ENCODE results near the gene SLC38A11. TPM values are rescaled to one million over a fixed set of nuclear protein-coding genes. Genes with fewer than 3 reads are reported as not detected.

The SLC38A11 gene
- total RNA-seq, 1 experiment from 2014 or later, result not detected

DNA sequence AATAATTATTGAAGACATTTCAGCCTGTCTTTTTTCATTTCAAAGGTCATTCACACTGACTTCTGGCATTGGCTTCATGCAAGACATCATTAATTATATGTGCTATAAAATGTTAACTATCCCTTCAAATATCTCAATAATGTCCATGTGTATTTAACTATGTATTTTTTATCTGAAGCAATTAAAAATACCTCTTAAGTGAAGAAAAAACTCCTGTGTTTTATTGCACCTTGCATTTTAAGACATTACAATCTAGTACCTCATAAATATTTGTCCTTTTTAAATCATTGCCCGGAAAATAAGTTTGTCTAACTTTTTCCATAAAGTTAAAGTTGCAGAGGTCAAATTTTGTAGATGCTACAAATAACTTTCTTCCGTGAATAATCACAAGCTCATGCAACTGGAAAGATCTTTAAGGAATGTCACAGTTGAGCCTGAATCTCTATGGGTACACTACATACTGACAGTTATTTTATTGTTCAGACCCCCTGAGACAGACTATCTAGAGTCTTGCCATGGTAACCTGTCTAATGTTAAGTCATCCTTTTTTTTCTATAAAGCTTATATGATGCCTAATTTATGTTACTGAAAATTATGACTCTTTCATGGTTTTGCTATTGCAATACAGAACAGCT lies 75.3 kb downstream of the SLC38A11 start:
- TF ChIP-seq, protein P1, sequence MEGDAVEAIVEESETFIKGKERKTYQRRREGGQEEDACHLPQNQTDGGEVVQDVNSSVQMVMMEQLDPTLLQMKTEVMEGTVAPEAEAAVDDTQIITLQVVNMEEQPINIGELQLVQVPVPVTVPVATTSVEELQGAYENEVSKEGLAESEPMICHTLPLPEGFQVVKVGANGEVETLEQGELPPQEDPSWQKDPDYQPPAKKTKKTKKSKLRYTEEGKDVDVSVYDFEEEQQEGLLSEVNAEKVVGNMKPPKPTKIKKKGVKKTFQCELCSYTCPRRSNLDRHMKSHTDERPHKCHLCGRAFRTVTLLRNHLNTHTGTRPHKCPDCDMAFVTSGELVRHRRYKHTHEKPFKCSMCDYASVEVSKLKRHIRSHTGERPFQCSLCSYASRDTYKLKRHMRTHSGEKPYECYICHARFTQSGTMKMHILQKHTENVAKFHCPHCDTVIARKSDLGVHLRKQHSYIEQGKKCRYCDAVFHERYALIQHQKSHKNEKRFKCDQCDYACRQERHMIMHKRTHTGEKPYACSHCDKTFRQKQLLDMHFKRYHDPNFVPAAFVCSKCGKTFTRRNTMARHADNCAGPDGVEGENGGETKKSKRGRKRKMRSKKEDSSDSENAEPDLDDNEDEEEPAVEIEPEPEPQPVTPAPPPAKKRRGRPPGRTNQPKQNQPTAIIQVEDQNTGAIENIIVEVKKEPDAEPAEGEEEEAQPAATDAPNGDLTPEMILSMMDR (IDR thresholded peaks at IDR 0.05; ENCODE audit: unreplicated experiment), result no peak
- H3K4me3 Mint-ChIP-seq (ENCODE audit: unreplicated experiment), result no peak overlapping the region
- intact Hi-C loops (cut with micrococcal nuclease), result no loop called here
- CTCF ChIA-PET, result no interaction called here
- no TSS peak for BruUV-seq (replicated peaks)
- H3K4me1 Mint-ChIP-seq (ENCODE audit: insufficient read depth, unreplicated experiment), result no peaks in the 10 kb centered on the region
- peaks cover 5% of the 10 kb centered on the region for H3K36me3 Mint-ChIP-seq (ENCODE audit: insufficient read depth, unreplicated experiment)
- DNase-seq (ENCODE audit: unreplicated experiment), result no peak
- POLR2A ChIA-PET, result interaction anchor here (1.7 to 2.0 kb wide), 2 partner anchors 21 to 32 kb away, joined by 4 to 5 read pairs; no protein-coding TSS in a partner anchor
- no peaks in the 10 kb centered on the region for H3K9me3 Mint-ChIP-seq (ENCODE audit: unreplicated experiment)
- no peaks in the 10 kb centered on the region for H3K27me3 Mint-ChIP-seq (ENCODE audit: insufficient read depth, unreplicated experiment)
- no peak overlapping the region for H3K27ac Mint-ChIP-seq (ENCODE audit: low read depth, unreplicated experiment)

DNA sequence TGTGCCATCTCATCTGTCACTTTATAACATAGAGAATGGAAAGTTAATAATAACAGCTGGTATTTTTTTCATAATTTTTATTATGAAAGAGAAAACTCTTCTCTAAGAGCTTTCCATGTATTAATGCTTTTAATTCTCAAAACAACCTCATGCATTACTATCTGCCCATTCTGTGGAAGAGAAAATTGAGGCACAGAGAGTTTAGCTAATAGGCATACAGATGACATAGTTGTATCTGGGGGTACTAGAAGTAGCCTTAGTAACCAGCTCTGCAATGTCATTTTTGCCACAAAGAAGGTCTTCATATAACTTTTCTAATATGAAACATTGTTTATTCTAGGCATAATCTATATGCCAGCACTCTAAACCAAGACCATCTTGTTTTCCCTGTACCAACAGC lies 77.4 kb downstream of the SLC38A11 start:
- Mint-ChIP-seq H3K4me1 (ENCODE audit: insufficient read depth, unreplicated experiment) (peaks cover 6% of the 10 kb centered on the region), H3K4me3 (ENCODE audit: unreplicated experiment) (no peak overlapping the region), H3K36me3 (ENCODE audit: insufficient read depth, unreplicated experiment) (peaks cover 5% of the 10 kb centered on the region), H3K9me3 (ENCODE audit: unreplicated experiment) (peaks cover 7% of the 10 kb centered on the region), H3K27me3 (ENCODE audit: insufficient read depth, unreplicated experiment) (no peaks in the 10 kb centered on the region), H3K27ac (ENCODE audit: low read depth, unreplicated experiment) (no peak overlapping the region)
- intact Hi-C loops (cut with micrococcal nuclease), result no loop called here
- ChIA-PET POLR2A (interaction anchor here (0.6 to 1.0 kb wide), 3 partner anchors 10 to 41 kb away, joined by 3 to 4 read pairs (median 4); no protein-coding TSS in a partner anchor), CTCF (interaction anchor here (0.8 to 1.7 kb wide), 3 partner anchors 18 to 36 kb away, joined by 3 to 4 read pairs (median 3); partner anchors contain the start of gene COBLL1)
- no peak for DNase-seq (ENCODE audit: unreplicated experiment)
- no TSS peak for BruUV-seq (replicated peaks)
- TF ChIP-seq, protein P1 (IDR thresholded peaks at IDR 0.05; ENCODE audit: unreplicated experiment), result no peak

DNA sequence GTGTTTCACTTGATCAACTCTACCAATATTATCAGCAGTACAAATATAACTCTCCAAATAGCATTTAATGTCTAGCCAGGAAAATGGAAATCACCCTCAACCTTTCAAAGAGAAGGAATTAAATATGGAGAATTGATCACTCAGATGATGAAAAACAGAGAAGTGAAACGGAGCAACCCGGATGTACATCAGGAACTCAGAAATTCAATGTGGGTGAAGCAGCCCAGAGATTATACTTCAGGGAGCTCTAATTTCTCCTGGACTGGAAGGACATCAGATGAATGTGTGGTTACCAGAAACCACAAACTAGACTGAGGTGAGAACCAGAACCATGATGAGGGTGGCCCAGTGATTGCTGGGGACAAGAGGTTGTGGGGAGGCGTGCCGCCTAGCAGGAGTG lies 78.2 kb downstream of the SLC38A11 start:
- TF ChIP-seq, protein P1 (IDR thresholded peaks at IDR 0.05; ENCODE audit: unreplicated experiment), result no peak
- Mint-ChIP-seq H3K36me3 (ENCODE audit: insufficient read depth, unreplicated experiment) (peaks cover 5% of the 10 kb centered on the region), H3K27ac (ENCODE audit: low read depth, unreplicated experiment) (no peak overlapping the region), H3K4me1 (ENCODE audit: insufficient read depth, unreplicated experiment) (peaks cover 6% of the 10 kb centered on the region), H3K4me3 (ENCODE audit: unreplicated experiment) (no peak overlapping the region), H3K9me3 (ENCODE audit: unreplicated experiment) (peaks cover 7% of the 10 kb centered on the region), H3K27me3 (ENCODE audit: insufficient read depth, unreplicated experiment) (no peaks in the 10 kb centered on the region)
- ChIA-PET POLR2A (no interaction called here), CTCF (interaction anchor here (1.0 to 1.7 kb wide), 3 partner anchors 10 to 18 kb away, joined by 3 to 4 read pairs (median 3); no protein-coding TSS in a partner anchor)
- BruUV-seq (replicated peaks), result no TSS peak
- no peak for DNase-seq (ENCODE audit: unreplicated experiment)
- intact Hi-C loops (cut with micrococcal nuclease), result no loop called here

DNA sequence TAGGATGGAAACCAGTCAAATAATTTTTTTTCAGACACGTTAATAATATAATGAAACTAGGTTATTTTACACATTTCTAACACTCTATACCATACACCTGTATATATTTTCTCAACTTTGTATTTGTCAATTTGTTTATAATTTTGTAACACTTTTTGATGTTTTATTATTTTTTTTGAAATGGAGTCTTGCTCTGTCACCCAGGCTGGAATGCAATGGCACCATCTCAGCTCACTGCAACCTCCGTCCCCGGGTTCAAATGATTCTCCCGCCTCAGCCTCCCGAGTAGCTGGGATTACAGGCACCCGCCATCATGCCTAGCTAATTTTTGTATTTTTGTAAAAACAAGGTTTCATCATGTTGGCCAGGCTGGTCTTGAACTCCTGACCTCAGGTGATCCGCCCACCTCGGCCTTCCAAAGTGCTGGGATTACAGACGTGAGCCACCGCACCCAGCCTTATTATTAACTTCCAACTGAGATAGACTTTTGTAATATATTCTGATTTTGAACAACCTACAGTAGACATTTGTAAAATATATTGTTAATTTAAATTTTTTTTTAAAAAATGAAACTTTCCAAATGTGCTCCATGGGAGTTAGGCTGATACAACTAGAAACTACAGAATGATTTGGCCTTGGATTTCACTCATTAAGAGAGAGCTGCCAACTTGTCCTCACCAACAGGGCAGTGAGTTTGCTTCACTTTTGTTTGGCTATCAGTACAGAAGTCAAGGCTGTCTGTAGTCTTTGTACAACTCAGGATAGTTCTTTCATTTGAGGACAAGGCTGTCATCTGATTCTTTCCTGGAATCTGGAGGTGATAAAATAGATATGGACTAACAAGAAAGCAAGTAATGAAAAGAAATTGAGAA lies 79.8 kb downstream of the SLC38A11 start:
- ChIA-PET POLR2A (interaction anchor here (1.4 to 1.6 kb wide), 2 partner anchors 14 to 122 kb away, joined by 3 to 4 read pairs; no protein-coding TSS in a partner anchor), CTCF (no interaction called here)
- peaks cover 6% of the 10 kb centered on the region for H3K4me1 Mint-ChIP-seq (ENCODE audit: insufficient read depth, unreplicated experiment)
- peaks cover 1% of the 10 kb centered on the region for H3K36me3 Mint-ChIP-seq (ENCODE audit: insufficient read depth, unreplicated experiment)
- no peak overlapping the region for H3K4me3 Mint-ChIP-seq (ENCODE audit: unreplicated experiment)
- no peak for DNase-seq (ENCODE audit: unreplicated experiment)
- no peak overlapping the region for H3K27ac Mint-ChIP-seq (ENCODE audit: low read depth, unreplicated experiment)
- intact Hi-C loops (cut with micrococcal nuclease), result no loop called here
- TF ChIP-seq, protein P1 (IDR thresholded peaks at IDR 0.05; ENCODE audit: unreplicated experiment), result no peak
- H3K9me3 Mint-ChIP-seq (ENCODE audit: unreplicated experiment), result peaks cover 7% of the 10 kb centered on the region
- H3K27me3 Mint-ChIP-seq (ENCODE audit: insufficient read depth, unreplicated experiment), result no peaks in the 10 kb centered on the region
- BruUV-seq (replicated peaks), result no TSS peak

All from MCF 10A (cell line).